Ishikawa (cell line): ENCODE results near the gene SUMO3.

ENCODE experiments used
- CEBPB ChIP-seq: IDR thresholded peaks from 2 replicates; pipeline ENCODE4 v1.6.1; 2012
- CREB1 ChIP-seq: IDR thresholded peaks from 2 replicates; pipeline ENCODE4 v1.6.1; 2012; ENCODE audit warnings: low read depth
- EGR1 ChIP-seq: IDR thresholded peaks from 2 replicates; pipeline ENCODE4 v1.6.1; 2012
- EP300 ChIP-seq: IDR thresholded peaks from 2 replicates; pipeline ENCODE4 v1.6.1; 2012; ENCODE audit warnings: borderline replicate concordance
- FOXM1 ChIP-seq: IDR thresholded peaks from 2 replicates; pipeline ENCODE4 v1.6.1; 2012; ENCODE audit warnings: low read depth, borderline replicate concordance
- NFIC ChIP-seq: IDR thresholded peaks from 2 replicates; pipeline ENCODE4 v1.6.1; 2012
- RAD21 ChIP-seq: IDR thresholded peaks from 2 replicates; pipeline ENCODE4 v1.6.1; 2012; ENCODE audit warnings: low read depth
- TAF1 ChIP-seq: IDR thresholded peaks from 2 replicates; pipeline ENCODE4 v1.6.1; 2012; ENCODE audit warnings: low read depth, mild to moderate bottlenecking
- TCF12 ChIP-seq: IDR thresholded peaks from 2 replicates; pipeline ENCODE4 v1.6.1; 2012; ENCODE audit warnings: low read depth
- TEAD4 ChIP-seq: IDR thresholded peaks from 2 replicates; pipeline ENCODE4 v1.6.1; 2012
- YY1 ChIP-seq: IDR thresholded peaks from 2 replicates; pipeline ENCODE4 v1.6.1; 2012; ENCODE audit warnings: low read depth
- ZBTB7A ChIP-seq: IDR thresholded peaks from 2 replicates; pipeline ENCODE4 v1.6.1; 2012; ENCODE audit warnings: low read depth
- TF ChIP-seq, protein P1 (sequence below): IDR thresholded peaks from 2 replicates; pipeline ENCODE4 v1.6.1; 2012
- TF ChIP-seq, protein P2 (sequence below): IDR thresholded peaks from 2 replicates; pipeline ENCODE4 v1.6.1; 2012; ENCODE audit warnings: low read depth, mild to moderate bottlenecking
- TF ChIP-seq, protein P3 (sequence below): IDR thresholded peaks from 2 replicates; pipeline ENCODE4 v1.6.1; 2012

The SUMO3 gene

DNA sequence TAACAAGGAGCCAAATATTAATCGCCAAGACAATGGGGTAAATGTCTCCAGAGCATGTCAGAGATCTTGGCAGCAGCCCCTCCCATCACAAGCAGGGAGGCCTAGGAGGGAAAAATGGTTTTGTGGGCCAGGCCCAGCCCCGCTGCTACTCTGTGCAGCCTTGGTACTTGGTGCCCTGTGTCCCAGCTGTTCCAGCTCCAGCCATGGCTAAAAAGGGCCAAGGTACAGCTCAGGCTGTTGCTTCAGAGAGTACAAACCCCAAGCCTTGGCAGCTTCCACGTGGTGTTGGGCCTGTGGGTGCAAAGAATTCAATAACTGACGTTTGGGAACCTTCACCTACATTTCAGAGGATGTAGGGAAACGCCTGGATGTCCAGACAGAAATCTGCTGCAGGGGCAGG, 26.6 kb downstream of the SUMO3 start:
- TF ChIP-seq NFIC (no peak), FOXM1 (no peak), CREB1 (no peak), TAF1 (no peak), TCF12 (no peak), CEBPB (no peak), EGR1 (no peak), TEAD4 (no peak)
- TF ChIP-seq, protein P1, sequence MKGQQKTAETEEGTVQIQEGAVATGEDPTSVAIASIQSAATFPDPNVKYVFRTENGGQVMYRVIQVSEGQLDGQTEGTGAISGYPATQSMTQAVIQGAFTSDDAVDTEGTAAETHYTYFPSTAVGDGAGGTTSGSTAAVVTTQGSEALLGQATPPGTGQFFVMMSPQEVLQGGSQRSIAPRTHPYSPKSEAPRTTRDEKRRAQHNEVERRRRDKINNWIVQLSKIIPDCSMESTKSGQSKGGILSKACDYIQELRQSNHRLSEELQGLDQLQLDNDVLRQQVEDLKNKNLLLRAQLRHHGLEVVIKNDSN, result no peak
- TF ChIP-seq, protein P2, sequence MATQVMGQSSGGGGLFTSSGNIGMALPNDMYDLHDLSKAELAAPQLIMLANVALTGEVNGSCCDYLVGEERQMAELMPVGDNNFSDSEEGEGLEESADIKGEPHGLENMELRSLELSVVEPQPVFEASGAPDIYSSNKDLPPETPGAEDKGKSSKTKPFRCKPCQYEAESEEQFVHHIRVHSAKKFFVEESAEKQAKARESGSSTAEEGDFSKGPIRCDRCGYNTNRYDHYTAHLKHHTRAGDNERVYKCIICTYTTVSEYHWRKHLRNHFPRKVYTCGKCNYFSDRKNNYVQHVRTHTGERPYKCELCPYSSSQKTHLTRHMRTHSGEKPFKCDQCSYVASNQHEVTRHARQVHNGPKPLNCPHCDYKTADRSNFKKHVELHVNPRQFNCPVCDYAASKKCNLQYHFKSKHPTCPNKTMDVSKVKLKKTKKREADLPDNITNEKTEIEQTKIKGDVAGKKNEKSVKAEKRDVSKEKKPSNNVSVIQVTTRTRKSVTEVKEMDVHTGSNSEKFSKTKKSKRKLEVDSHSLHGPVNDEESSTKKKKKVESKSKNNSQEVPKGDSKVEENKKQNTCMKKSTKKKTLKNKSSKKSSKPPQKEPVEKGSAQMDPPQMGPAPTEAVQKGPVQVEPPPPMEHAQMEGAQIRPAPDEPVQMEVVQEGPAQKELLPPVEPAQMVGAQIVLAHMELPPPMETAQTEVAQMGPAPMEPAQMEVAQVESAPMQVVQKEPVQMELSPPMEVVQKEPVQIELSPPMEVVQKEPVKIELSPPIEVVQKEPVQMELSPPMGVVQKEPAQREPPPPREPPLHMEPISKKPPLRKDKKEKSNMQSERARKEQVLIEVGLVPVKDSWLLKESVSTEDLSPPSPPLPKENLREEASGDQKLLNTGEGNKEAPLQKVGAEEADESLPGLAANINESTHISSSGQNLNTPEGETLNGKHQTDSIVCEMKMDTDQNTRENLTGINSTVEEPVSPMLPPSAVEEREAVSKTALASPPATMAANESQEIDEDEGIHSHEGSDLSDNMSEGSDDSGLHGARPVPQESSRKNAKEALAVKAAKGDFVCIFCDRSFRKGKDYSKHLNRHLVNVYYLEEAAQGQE, result no peak
- TF ChIP-seq, protein P3, sequence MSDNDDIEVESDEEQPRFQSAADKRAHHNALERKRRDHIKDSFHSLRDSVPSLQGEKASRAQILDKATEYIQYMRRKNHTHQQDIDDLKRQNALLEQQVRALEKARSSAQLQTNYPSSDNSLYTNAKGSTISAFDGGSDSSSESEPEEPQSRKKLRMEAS, result no peak

DNA sequence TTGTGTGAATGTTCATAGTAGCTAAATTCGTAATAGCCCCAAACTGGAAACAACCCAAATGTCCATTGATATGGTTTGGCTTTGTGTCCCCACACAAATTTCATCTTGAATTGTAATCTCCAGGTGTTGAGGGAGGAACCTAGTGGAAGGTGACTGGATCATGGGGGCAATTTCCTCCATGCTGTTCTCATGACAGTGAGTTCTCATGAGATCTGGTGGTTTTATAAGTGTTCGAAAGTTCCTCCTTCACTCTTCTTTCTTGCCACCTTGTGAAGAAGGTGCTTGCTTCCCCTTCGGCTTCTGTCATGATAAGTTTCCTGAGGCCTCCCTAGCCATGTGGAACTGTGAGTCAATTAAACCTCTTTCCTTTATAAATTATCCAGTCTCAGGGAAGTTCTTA, 27.5 kb downstream of the SUMO3 start:
- TF ChIP-seq, protein P3, result no peak
- TF ChIP-seq CREB1, result no peak
- TF ChIP-seq TCF12, result no peak
- no peak for TF ChIP-seq CEBPB
- TF ChIP-seq, protein P2, result no peak
- no peak for TF ChIP-seq YY1
- TF ChIP-seq, protein P1, result no peak
- TF ChIP-seq ZBTB7A, result no peak
- no peak for TF ChIP-seq NFIC
- TF ChIP-seq RAD21, result no peak
- TF ChIP-seq EGR1, result no peak
- no peak for TF ChIP-seq EP300
- no peak for TF ChIP-seq TEAD4
- no peak for TF ChIP-seq FOXM1

DNA sequence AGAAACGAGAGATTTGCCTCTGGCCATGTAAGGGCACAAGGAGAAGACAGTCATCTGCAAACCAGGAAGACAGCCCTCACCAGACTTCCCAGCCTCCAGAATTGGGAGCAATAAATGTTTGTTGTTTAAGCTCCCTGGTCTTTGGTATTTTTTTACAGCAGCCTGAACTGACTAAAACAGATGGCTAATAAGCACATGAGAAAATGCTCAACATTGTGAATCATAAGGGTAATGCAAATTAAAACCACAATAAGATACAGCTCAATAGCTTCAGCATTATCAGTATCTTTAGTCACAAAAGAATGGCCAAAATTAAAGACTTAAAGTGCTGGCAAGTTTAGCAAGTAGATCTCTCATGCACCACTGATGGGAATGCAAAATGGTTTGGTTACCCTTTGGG, 28.0 kb downstream of the SUMO3 start:
- TF ChIP-seq YY1 (no peak), TEAD4 (no peak), FOXM1 (no peak), CREB1 (no peak), NFIC (no peak), CEBPB (no peak)
- TF ChIP-seq, protein P2, result no peak
- TF ChIP-seq, protein P3, result no peak

DNA sequence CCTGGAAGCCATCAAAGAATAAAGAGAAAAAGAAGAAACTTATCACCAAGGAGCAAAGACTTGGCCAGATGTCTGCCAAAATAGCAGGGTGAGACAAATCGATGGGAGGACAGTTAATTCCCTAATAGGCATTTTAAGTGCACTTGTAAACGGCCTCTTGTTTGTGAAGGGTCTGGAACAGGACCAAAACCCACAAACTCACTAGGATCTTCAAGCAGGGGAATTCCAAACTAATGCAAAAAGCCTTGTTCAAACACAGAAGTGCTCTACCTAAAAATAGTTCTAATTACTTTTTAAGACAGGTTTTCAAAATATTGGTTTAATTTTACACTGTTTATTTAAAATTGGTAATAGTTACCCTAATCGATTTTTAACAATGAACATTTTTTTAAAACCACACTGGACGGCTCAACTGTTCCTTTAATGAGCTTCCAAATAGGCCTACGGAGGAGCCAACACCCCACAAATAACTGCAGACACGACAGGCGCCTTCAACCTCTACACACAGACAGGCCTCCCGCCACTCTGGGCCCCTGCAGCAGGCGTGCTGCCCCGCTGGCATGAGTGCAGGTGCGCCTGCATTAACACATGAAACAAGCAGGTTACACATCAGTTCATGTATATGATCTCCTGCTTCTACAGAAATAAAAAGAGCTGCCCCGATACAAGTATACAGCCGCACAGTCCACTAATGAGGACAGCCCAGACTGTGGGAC, 32.1 kb downstream of the SUMO3 start:
- no peak for TF ChIP-seq FOXM1
- TF ChIP-seq ZBTB7A, result no peak
- TF ChIP-seq, protein P3, result no peak
- no peak for TF ChIP-seq EP300
- no peak for TF ChIP-seq NFIC
- TF ChIP-seq CREB1, result no peak
- TF ChIP-seq TAF1, result no peak
- TF ChIP-seq EGR1, result no peak
- TF ChIP-seq, protein P2, result no peak
- no peak for TF ChIP-seq TEAD4
